GM21576 (cell line): Measurements from ENCODE around the gene C10orf95.

Source experiments
- ATAC-seq: cut with Tn5 transposase; IDR thresholded peaks from one replicate; pipeline ENCODE4 v1.9.1; 2021; ENCODE audit warnings: mild to moderate bottlenecking, moderate library complexity; ENCODE audit not compliant: unreplicated experiment

Gene C10orf95

DNA sequence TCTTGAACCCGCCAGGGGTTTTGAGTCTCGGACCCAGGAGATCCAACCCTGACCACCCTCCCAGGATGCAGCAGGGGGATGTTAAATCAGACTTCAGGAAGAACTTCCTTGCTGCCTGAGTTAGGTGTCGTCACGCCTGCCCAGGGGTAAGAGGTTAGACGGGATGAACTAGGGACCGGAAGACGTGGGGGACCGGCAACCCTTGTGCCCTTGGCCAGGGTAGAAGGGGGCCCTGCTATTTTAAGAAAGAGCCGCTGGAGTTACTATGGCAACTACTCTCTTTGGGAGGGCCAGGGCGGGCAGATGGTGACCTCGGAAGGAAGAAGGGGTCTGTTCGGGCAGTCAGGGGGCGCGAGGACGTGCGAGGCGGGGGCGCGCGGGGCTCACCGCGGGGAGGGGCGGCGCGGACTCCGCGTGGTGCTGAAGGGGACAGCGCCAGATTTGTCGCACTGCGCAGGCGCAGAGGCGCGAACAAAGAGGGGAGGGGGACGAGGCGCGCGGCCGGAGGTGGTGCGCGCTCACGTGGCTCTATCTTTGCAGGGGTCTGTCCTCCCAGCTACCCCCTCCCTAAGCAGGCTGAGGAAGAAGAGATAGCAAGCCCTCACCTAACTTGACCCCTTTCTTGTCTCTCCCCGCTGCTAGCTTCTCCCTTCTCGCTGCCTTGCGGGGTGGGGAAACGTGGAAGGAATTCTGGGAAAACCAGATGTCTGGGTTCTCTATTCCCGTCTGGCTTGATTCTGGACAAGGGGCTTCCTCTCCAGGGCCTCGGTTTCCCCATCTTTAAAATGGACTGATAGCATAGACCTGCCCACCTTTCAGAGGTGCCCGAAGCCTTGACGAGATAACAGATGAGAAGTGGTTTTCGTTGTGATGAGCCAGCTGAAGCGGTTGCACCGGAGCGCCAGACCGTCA, 31.8 kb downstream of the C10orf95 start:
- no peak for ATAC-seq

GRCh38 chr10:102418622-102419268, 32.6 kb downstream of the C10orf95 start, which contains the start of gene PSD:
Gene PSD (minus strand): TSS chr10:102418785. CDS start chr10:102417038, 1,747 bp downstream.
- no peak for ATAC-seq

GRCh38 chr10:102416695-102417094, 34.6 kb downstream of the C10orf95 start:
- no peak for ATAC-seq

DNA sequence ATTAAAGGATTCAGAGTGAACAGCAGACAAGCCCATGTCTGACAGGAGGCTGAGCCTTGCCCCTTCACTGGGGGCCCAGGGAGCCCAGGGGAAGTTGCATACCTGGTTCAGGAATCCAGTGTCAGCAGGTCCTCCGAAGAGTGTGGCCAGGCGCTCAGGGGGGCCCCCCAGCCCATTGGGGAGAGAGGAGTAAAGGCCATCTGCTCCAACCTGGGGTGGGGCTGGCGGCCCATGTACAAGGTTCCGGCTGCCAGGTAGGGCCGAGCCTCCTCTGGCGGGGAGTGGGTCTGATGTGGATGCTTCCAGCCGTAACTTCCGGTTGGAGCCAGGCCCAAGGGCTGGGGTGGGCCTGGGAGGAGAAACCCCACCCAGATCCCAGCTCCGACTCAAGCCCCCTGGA, 35.1 kb downstream of the C10orf95 start:
- no peak for ATAC-seq

DNA sequence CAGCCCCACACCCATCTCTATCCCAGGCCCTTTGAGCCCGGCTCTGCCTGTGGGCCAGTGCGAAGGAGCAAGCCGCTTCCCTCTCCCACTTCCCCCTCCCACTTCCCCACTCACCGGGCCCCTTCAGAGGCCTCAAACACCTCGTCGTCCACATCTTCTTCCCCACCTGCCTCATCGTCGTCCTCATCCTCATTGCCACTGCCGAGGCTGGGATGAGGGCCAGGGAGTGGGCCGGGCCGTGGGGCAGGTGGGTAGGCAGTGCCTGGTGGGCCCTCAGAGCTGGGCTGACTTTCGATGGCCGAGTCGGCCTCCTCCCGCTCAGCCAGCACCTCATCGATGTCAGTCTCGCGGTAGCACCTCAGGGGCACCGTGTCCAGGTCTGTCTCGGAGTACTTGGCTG, 36.6 kb downstream of the C10orf95 start:
- ATAC-seq: no peak

DNA sequence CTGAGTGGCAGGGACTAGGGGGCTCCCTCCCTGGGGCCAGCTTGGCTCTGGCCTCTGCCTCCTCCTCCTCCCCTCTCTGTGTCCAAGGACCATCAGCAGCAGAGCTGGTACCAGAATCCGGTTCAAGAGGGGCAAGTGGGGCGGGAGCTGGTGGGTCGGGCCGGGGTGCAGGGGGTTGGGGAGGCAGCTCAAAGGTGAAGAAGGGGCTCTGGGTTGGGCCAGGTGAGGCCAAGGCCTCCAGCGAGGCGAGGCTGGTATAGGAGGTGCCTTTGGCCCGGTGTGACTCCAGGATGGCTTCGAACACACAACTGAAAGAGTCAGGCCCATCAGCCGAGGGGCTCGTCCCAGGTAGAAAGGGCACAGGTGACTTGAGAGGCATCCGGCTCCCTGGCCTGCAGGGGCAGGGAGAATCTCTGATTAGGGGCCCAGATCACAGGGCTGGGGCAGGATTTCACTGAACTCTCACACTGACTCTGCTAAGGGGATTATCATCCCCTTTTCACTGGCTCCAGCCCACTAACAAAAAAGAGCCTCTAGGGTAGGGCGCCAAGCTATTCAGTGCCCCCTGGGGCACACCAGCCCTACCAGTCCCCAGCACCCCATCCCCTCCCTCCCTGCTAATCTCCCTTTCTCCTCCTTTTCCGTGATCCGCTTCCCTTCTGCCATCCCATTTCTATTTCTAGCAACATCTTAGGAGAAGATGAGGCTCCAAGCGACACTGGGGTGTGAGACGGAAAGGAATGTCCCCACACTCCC, 37.4 kb downstream of the C10orf95 start:
- ATAC-seq: no peak

- no peak for ATAC-seq
These were observed 38.2 kb downstream of the C10orf95 start for GRCh38 chr10:102413053-102413705.

- ATAC-seq: no peak
These were observed 39.0 kb downstream of the C10orf95 start for GRCh38 chr10:102412293-102412692.

- no peak for ATAC-seq
These were observed 39.7 kb downstream of the C10orf95 start for GRCh38 chr10:102411341-102412255.

GRCh38 chr10:102410429-102411073, 40.8 kb downstream of the C10orf95 start:
- no peak for ATAC-seq

- no peak for ATAC-seq
These were observed 41.5 kb downstream of the C10orf95 start for GRCh38 chr10:102409604-102410428.

- ATAC-seq: no peak
These were observed 42.4 kb downstream of the C10orf95 start for GRCh38 chr10:102408728-102409603.

- no peak for ATAC-seq
These were observed 43.1 kb downstream of the C10orf95 start for GRCh38 chr10:102408131-102408727.

DNA sequence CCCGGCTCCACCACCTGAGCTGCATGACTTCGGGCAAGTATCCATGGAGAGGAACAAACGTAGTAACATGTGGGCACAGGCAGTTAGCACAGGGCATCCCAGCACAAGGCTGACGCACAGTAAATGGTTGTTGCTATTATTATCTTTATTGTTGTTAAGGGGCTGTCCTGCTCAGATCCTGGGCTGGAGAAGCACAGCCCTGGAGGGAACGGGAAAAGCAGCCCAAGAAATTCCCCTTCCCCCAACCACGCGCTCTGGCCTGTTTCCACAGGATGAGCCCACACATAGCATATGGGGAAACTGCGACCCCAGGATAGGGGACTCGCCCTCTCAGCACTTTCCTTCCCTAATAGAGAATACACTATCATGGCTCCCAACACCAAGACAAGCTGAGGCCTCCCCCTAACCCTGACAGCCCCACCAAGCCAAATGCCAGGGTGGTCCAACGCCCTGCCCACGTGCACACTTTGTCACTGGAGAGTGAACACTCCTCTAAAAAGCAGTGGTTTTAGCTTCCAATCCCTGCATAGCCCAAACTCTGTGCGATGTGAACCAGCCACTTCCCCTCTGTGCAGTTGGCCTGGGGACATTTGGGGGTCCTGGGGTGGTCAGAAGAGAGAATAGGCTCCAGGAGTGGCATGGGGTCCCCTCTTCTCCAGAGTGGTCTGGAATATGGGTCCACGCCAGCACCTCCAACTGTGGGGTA, 43.8 kb downstream of the C10orf95 start:
- ATAC-seq: no peak

- no peak for ATAC-seq
These were observed 44.5 kb downstream of the C10orf95 start for GRCh38 chr10:102406815-102407214.

- ATAC-seq: no peak
These were observed 45.7 kb downstream of the C10orf95 start for GRCh38 chr10:102405632-102406031.
